GM18505 (cell line): ENCODE results near the gene AATK.

Source experiments
- ATAC-seq: cut with Tn5 transposase; IDR thresholded peaks from one replicate; pipeline ENCODE4 v1.9.1; 2021; ENCODE audit not compliant: unreplicated experiment
- POLR2A ChIP-seq: IDR thresholded peaks from 4 replicates; pipeline ENCODE4 v1.6.1; 2011; ENCODE audit warnings: borderline replicate concordance; ENCODE audit not compliant: insufficient read depth, insufficient read length; ENCODE audit errors: extremely low read depth

The AATK gene

GRCh38 chr17:81199482-81199830, 33.4 kb upstream of the AATK start:
- ATAC-seq = no peak
- no peak for TF ChIP-seq POLR2A

GRCh38 chr17:81198826-81199481, 32.9 kb upstream of the AATK start:
- TF ChIP-seq POLR2A = no peak
- ATAC-seq = no peak

GRCh38 chr17:81197831-81198490, 31.9 kb upstream of the AATK start:
- no peak for TF ChIP-seq POLR2A

GRCh38 chr17:81197409-81197795, 31.4 kb upstream of the AATK start:
- no peak for TF ChIP-seq POLR2A
- ATAC-seq = no peak

More at GRCh38 chr17:81197831-81198490, 31.9 kb upstream of the AATK start:
- ATAC-seq = no peak

- TF ChIP-seq POLR2A = no peak
- ATAC-seq = no peak
Observed at GRCh38 chr17:81196505-81197408, 30.7 kb upstream of the AATK start.

GRCh38 chr17:81195941-81196495, 30.0 kb upstream of the AATK start:
- no peak for ATAC-seq
- TF ChIP-seq POLR2A = no peak

GRCh38 chr17:81194941-81195901, 29.2 kb upstream of the AATK start:
- no peak for TF ChIP-seq POLR2A
- no peak for ATAC-seq

GRCh38 chr17:81194225-81194760, 28.3 kb upstream of the AATK start:
- no peak for TF ChIP-seq POLR2A
- no peak for ATAC-seq

- no peak for ATAC-seq
- no peak for TF ChIP-seq POLR2A
Observed at GRCh38 chr17:81193470-81194224, 27.6 kb upstream of the AATK start.

- no peak for TF ChIP-seq POLR2A
- no peak for ATAC-seq
Observed at GRCh38 chr17:81193051-81193410, 27.0 kb upstream of the AATK start.

GRCh38 chr17:81192386-81193050, 26.5 kb upstream of the AATK start:
- TF ChIP-seq POLR2A = no peak
- no peak for ATAC-seq
